ENCODE results near the gene CCDC200.
A peak's percentile ranks its signal among the peaks of the same experiment; 100 is the strongest.
"Not testable (repeated sequence)": the region's sequence is repeated elsewhere in the genome, so short reads cannot be mapped to it uniquely, and the experiment has no call there.

The CCDC200 gene

DNA sequence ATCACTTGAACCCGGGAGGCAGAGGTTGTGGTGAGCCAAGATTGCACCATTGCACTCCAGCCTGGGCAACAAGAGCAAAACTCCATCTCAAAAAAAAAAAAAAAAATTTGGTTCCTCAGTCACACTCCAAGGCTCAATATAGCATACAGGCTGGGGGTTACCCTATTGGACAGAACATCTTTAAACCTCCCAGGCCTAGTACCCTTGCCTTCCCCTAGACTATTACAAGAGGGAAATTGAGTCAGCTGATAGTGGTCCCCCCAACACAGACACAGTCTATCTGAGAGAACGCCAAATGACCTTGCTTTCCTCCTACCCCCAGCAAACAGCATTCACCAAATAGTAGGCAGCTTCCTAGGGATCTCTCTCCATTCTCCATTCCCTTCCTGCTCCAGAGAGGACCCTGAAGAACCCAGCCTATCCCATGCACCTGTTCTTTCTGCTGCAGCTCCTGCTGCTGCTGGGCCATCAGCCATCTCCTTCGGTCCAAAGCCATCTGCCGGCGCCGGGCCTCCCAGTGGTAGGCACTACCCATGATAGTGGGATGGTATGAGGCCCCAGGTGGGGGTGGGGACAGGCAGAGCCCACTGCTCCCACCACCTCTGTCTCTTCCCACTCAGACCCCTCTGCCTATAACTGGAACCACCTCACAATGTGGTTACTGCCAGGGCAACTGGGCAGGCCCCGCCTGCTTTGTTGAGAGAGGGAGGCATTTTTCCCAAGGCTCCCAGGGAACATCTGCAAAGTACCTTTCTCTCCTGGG, at the start of gene CCDC200:
Gene CCDC200, minus strand, starts transcription at position 604 of the 763 bp plus-strand sequence. Its CDS starts 69 bp downstream, at position 535.
- DNase-seq, result not testable (repeated sequence)

DNA sequence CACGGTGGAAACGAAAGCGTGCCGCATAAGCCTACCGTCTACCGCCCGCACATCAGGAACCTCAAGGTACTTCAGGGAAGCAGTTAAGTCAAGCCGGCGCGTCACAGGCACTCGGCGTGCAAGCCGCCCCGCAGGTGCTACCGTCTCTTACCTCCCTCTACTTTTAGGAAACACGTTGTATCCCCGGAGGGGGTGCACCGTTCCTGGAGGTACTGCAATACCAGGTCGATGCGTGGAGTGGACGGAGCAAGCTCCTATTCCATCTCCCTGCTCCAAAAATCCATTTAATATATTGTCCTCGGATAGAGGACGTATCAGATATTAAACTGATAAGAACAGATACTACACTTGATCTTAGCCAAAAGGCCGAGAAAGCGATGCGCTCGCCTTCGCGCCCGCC, 44.5 kb upstream of the CCDC200 start:
- not testable (repeated sequence) for DNase-seq

DNA sequence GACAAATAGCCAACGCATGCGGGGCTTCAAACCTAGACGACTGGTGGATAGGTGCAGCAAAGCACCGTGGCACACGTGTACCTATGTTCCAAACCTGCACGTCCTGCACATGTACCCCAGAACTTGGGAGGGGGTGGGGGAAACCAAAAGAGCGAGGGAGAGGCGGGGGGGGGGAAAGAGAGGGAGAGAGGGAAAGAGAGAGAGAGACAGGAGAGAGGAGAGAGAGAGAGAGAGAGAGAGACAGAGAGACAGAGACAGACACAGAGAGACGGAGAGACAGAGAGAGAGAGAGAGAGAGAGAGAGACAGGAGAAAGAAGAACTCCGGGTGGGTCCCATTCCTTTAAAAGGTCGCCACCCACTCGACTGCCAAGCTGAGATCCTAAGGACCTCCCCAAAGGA, 44.1 kb upstream of the CCDC200 start:
- DNase-seq, result not testable (repeated sequence)

DNA sequence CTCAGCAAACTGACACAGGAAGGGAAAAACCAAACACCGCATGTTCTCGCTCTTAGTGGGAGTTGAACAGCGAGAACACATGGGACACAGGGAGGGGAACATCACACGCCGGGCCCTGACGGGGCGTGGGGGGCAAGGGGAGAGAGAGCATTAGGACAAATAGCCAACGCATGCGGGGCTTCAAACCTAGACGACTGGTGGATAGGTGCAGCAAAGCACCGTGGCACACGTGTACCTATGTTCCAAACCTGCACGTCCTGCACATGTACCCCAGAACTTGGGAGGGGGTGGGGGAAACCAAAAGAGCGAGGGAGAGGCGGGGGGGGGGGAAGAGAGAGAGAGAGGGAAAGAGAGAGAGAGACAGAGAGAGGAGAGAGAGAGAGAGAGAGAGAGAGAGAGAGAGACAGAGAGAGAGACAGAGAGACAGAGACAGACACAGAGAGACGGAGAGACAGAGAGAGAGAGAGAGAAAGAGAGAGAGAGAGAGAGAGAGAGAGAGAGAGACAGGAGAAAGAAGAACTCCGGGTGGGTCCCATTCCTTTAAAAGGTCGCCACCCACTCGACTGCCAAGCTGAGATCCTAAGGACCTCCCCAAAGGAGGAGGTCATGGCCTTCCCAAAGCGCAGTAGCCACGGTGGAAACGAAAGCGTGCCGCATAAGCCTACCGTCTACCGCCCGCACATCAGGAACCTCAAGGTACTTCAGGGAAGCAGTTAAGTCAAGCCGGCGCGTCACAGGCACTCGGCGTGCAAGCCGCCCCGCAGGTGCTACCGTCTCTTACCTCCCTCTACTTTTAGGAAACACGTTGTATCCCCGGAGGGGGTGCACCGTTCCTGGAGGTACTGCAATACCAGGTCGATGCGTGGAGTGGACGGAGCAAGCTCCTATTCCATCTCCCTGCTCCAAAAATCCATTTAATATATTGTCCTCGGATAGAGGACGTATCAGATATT, 42.4 kb upstream of the CCDC200 start:
- DNase-seq, result not testable (repeated sequence)

DNA sequence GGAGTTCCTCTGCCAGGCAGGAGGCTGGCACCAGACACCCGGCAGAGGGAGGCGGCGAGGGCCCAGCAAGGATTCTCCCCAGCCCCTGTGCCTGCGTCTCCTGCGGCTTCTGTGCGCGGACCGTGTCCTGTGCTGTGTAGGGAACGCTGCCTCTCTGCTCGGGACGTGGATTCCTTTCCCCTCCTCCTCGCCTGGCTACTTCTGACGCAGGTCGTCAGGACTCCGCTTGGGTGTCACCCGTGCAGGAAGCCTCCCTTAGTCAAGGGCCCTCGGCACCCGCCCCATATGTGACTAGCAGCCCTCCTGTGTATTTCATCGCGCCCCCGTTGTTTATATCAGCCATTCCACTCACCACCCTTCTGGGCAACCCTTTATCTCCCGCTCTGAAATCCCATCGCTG, 18.0 kb upstream of the CCDC200 start:
- DNase-seq, result not testable (repeated sequence)

DNA sequence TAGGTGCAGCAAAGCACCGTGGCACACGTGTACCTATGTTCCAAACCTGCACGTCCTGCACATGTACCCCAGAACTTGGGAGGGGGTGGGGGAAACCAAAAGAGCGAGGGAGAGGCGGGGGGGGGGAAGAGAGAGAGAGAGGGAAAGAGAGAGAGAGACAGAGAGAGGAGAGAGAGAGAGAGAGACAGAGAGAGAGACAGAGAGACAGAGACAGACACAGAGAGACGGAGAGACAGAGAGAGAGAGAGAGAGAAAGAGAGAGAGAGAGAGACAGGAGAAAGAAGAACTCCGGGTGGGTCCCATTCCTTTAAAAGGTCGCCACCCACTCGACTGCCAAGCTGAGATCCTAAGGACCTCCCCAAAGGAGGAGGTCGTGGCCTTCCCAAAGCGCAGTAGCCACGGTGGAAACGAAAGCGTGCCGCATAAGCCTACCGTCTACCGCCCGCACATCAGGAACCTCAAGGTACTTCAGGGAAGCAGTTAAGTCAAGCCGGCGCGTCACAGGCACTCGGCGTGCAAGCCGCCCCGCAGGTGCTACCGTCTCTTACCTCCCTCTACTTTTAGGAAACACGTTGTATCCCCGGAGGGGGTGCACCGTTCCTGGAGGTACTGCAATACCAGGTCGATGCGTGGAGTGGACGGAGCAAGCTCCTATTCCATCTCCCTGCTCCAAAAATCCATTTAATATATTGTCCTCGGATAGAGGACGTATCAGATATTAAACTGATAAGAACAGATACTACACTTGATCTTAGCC, 12.4 kb upstream of the CCDC200 start:
- DNase-seq, result not testable (repeated sequence)

DNA sequence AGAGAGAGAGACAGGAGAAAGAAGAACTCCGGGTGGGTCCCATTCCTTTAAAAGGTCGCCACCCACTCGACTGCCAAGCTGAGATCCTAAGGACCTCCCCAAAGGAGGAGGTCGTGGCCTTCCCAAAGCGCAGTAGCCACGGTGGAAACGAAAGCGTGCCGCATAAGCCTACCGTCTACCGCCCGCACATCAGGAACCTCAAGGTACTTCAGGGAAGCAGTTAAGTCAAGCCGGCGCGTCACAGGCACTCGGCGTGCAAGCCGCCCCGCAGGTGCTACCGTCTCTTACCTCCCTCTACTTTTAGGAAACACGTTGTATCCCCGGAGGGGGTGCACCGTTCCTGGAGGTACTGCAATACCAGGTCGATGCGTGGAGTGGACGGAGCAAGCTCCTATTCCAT, 11.2 kb upstream of the CCDC200 start:
- not testable (repeated sequence) for DNase-seq

DNA sequence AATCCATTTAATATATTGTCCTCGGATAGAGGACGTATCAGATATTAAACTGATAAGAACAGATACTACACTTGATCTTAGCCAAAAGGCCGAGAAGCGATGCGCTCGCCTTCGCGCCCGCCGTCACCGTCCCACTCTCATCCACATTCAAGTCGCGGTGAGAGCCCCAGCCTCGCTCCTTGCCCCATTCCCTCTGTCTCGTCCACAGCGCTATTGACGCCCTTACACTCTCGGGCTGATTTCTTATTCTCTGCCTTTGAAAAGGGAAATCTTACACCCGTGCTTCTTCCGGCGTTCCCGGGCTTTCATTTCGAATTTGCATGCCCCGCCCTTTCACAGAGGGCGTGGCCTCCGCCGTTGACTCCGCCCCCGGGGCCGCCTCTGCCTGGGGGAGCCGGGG, 5.5 kb upstream of the CCDC200 start, which contains the start of gene RNU2-1:
Gene RNU2-1, minus strand, starts transcription at position 101 of the 400 bp plus-strand sequence.
- DNase-seq, result not testable (repeated sequence)

DNA sequence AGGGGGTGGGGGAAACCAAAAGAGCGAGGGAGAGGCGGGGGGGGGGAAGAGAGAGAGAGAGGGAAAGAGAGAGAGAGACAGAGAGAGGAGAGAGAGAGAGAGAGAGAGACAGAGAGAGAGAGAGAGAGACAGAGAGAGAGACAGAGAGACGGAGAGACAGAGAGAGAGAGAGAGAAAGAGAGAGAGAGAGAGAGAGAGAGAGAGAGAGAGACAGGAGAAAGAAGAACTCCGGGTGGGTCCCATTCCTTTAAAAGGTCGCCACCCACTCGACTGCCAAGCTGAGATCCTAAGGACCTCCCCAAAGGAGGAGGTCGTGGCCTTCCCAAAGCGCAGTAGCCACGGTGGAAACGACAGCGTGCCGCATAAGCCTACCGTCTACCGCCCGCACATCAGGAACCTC, 4.8 kb upstream of the CCDC200 start:
- not testable (repeated sequence) for DNase-seq

DNA sequence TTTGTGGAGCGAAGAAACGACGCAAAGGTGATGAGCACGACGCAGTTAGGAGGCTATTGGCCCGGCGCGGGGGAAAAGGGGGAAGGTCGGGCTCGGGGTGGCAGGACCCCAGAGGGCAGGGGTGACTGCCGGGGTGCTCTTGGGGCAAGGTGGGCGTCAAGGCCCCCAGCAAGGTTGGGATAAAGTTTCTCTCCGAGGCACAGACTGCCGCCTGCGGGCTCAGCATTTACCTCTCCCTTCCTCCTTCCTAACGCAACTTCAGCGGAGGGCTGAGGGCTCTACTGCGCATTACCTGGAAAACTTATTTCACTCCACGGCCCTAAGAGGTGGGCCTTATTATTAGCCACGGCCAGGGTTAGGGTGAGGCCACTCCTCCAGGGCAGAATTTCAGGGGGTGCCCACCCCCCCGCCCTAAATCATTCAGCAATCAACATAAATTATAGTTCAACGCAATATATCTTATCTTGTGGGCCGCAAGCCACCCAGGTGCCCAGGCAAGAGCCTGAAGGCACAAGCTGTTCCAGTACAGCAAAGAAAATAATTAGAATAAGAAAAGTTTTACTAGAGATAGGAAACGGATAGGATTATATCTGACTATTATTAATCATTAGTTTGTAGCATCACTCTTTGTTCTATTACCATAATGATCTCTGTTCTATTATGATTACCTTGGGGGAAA, 3.7 kb upstream of the CCDC200 start:
- peak; percentile 15 for DNase-seq

DNA sequence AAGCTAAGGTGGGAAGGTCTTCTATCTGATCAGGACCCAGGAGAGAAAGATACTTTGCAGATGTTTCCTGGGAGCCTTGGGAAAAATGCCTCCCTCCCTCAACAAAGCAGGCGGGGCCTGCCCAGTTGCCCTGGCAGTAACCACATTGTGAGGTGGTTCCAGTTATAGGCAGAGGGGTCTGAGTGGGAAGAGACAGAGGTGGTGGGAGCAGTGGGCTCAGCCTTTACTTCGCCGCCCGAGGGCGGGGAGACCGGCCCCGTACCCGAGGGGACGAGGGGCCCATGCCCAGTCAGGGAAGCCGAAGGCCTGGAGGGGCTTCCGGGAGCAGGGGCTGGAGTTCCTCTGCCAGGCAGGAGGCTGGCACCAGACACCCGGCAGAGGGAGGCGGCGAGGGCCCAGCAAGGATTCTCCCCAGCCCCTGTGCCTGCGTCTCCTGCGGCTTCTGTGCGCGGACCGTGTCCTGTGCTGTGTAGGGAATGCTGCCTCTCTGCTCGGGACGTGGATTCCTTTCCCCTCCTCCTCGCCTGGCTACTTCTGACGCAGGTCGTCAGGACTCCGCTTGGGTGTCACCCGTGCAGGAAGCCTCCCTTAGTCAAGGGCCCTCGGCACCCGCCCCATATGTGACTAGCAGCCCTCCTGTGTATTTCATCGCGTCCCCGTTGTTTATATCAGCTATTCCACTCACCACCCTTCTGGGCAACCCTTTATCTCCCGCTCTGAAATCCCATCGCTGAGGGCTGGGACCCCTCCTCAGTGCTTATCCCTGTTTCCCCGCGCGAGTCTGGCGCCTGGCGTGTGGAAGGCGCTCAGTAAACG, 3.0 kb upstream of the CCDC200 start:
- DNase-seq, result not testable (repeated sequence)

DNA sequence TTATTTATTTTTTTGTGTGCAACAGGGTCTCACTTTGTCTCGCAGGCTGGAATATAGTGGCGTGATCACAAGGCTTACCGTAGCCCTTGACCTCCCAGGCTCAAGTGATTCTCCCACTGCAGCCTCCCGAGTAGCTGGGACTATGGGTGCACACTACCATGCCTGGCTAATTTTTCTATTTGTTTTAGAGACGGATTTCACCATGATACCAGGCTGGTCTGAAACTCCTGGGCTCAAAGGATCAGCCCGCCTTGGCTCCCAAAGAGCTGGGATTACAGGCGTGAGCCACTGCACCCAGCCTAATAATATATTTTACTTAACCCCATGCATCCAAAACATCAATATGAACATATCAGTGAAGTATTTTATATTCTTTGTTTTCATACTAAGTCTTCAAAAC, 2.0 kb downstream of the CCDC200 start:
- no peak for DNase-seq

DNA sequence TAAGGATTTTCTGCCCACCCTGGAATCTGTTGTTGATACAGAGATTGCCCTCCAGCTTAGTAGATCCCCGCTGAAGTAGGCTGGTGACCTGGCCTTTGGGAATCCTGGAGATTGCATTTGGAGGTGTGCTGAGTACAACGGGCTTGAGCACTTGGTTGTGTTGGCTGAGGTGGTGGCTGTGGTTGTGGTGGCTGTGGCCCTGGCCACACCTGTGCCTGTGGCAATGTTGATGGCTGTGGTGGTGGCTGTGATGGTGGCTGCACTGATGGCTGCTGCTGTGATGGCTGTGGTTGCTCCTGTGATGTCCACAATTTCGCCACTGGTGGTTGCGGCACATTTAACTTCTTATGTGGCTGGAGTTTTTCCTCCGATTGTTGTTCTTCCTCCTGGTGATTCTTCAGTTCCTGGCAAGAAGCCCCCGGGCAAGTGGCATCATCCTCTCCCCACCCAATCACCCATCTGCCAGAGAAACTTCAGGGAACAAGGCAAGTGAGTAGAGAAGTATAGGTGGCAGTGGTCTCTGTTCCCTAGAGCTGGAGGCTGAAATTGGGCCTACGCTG, 4.2 kb downstream of the CCDC200 start:
- DNase-seq, result no peak

DNA sequence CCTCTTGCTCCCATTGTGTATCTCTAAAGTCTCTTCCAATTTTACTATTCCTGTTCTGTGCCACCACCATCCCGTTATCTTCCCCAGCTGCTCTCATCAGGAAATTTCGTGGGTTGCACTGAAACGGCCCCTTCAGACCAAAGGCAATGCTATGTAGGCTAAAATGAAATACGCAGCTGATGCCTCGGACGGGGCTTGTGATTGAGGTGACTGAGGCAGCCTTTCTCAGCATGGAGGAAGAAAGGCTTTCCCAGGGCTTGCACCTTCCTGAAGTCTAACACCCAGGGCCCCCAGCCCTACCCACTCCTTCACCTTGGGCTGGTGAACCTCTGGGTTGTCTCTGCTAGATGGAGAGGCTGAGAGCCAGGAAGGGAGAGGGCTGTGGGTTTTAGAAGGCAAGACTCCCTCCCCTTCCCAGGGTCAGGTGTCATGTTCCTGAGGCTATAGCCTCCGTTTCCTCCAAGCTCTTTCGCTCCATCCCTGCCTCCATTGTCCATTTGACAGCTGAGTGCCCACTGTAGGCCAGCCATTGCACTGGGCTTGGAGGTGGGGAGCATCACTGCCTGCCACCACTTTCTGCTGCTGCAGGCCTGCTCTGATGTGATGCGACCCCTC, 7.8 kb downstream of the CCDC200 start:
- no peak for DNase-seq

DNA sequence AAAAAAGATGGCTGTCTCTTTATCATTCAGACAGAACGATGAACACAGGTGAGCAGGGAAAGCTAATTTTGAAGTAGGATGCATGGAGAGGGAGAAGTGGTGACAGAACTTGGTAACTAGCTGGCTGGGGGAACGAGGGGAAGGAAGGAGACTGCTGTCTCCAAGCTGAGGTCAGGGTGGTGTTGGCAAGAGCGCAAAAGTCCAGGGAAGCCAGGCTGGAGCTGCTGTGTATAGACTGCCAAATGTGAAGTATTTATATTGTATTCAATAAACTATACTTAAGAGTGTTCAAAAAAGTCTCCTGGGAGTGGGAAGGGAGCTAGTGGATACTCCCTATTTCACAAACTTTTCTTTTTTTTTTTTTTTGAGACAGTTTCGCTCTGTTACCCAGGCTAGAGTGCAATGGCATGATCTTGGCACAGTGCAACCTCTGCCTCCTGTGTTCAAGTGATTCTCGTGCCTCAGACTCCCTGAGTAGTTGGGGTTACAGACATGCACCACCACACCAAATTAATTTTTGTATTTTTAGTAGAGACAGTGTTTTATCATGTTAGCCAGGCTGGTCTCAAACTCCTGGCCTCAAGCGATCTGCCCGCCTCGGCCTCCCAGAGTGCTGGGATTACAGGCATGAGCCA, 8.6 kb downstream of the CCDC200 start:
- no peak for DNase-seq

DNA sequence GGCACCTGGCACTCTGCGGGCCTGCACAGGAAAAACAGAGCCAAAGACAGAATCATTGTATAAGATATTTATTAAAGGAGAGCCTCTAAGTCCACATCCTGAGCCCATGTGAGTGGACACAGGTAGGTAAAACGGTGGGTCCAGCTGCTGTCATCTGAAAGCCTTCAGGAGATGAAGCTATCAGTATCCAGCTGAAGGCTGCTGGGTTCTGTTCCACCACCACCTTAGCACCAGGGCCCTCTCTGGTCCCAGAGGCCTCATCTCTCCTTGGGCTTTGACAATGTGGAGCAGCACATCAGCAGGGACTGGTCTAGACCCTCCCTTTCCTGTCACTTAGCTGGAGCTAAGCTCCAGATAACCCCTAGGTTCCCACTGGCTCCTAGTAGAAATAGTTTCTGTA, 9.4 kb downstream of the CCDC200 start:
- no peak for DNase-seq

DNA sequence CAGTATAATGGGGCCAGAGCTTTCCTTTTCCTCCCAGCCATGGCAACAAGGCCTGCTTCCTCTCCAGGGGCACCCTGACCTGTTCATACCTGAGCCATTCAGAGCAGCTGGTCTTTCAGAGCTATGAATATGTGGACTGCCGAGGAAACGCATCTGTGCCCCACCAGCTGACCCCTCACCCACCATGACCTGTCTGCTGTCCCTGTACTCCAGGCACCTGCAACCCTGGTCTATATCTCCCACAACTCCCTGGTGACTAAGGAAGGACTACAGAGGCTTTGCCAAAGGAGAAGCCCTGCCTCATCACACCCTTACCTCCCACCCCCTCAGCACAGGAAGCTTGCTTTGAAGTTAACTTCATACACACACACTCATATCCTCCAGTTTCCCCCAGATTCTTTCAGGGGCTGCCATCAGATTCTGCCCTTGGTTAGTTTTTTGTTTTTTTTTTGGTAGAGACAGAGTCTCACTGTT, 10.8 kb downstream of the CCDC200 start:
- DNase-seq, result no peak

DNA sequence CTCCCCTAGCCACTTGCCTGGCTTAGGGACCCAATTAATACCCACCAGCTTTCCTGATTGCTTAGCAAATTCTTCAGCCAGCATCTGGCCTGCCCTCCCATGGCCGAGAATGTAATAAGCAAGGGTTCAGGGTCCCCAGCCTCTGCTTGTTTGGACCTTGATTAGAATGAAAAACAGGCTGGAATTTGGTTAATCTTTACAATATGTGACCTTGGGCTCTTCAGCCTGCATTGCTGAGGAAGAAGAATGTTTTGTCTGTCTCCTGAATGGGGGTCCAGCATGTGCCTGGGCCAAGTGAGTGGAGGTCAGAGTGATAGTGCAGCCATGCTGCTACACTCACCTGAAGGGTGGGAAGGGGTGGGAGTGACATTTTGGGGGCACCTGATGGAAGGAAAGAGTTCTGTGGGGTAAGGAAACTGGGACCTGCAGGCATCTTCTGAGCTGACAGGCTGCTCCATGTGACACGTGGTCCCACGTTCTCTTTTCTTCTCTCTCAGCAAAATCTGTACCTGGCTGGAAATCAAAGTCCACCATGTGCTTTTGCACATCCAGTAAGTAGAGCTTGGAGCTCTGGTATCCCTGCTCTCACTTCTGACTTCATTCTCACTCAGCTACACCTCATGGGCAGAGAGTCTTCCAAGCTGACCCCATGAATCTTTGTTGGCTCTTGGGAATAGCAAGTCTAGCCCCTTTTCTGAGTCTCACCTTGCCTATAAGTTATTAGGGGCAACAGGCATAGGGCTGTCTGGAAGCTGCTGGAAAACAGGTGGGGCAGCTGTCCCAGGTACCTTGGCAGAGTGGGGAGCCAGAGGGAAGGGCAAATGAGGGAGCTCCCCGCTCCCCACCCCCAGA, 11.4 kb downstream of the CCDC200 start:
- DNase-seq, result no peak

DNA sequence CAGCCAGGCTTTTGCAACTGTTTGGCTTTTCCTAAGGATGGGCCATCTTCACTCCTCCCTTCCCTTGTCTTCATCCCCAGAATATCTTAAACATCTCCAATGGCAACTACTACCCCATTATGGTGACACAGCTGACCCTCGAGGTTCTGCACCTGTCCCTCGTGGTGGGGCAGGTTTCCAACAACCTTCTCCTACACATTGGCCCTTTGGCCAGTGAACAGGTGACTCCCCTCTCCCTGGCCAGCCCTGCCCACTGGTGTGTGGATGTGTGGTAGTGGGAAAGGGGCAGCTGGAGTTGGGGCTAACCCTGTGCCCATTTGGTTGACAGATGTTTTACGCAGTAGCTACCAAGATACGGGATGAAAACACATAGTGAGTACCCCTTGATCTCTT, 12.1 kb downstream of the CCDC200 start:
- no peak for DNase-seq

Measured in activated effector memory CD4-positive, alpha-beta T cell treated with Interleukin-2 at 50 U/mL for 16 hours (primary cell).